Measurements from ENCODE around the gene CAMTA1. TPM values are rescaled to one million over a fixed set of nuclear protein-coding genes. Genes with fewer than 3 reads are reported as not detected.

The CAMTA1 gene
- total and polyA plus RNA-seq, 2 experiments from 2014 or later: 89.0 to 145 TPM

- Histone ChIP-seq H3K4me1 (ENCODE audit: insufficient read depth) (no peaks in the 10 kb centered on the region), H3K79me2 (no peaks in the 10 kb centered on the region), H3K27ac (no peak overlapping the region), H2AFZ (no peak overlapping the region), H3K4me2 (no peak overlapping the region), H3K4me3 (no peak overlapping the region), H3K27me3 (no peaks in the 10 kb centered on the region), H4K20me1 (ENCODE audit: insufficient read depth, poor library complexity, severe bottlenecking) (no peaks in the 10 kb centered on the region), H3K9me2 (replicated peaks; ENCODE audit: insufficient read depth) (no peaks in the 10 kb centered on the region), H3K36me3 (replicated peaks; ENCODE audit: insufficient read depth, low read depth) (no peaks in the 10 kb centered on the region), H3K9me3 (ENCODE audit: low read depth) (no peaks in the 10 kb centered on the region)
- no peak for DNase-seq (ENCODE audit: low spot score)
- WGBS (ENCODE audit: low lambda C conversion rate, missing lambda C conversion rate): 94% methylated on average over 9 of the region's 9 CpGs
- no peak for TF ChIP-seq EZH2 (IDR thresholded peaks at IDR 0.05; ENCODE audit: borderline replicate concordance)
- TF ChIP-seq EZH2phosphoT487 (IDR thresholded peaks at IDR 0.05; ENCODE audit: low read depth, severe bottlenecking, unreplicated experiment): no peak
- TF ChIP-seq, protein P1, sequence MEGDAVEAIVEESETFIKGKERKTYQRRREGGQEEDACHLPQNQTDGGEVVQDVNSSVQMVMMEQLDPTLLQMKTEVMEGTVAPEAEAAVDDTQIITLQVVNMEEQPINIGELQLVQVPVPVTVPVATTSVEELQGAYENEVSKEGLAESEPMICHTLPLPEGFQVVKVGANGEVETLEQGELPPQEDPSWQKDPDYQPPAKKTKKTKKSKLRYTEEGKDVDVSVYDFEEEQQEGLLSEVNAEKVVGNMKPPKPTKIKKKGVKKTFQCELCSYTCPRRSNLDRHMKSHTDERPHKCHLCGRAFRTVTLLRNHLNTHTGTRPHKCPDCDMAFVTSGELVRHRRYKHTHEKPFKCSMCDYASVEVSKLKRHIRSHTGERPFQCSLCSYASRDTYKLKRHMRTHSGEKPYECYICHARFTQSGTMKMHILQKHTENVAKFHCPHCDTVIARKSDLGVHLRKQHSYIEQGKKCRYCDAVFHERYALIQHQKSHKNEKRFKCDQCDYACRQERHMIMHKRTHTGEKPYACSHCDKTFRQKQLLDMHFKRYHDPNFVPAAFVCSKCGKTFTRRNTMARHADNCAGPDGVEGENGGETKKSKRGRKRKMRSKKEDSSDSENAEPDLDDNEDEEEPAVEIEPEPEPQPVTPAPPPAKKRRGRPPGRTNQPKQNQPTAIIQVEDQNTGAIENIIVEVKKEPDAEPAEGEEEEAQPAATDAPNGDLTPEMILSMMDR (IDR thresholded peaks at IDR 0.05; ENCODE audit: poor library complexity): no peak
Observed at GRCh38 chr1:6761196-6761737, 24.0 kb upstream of the CAMTA1 start.

DNA sequence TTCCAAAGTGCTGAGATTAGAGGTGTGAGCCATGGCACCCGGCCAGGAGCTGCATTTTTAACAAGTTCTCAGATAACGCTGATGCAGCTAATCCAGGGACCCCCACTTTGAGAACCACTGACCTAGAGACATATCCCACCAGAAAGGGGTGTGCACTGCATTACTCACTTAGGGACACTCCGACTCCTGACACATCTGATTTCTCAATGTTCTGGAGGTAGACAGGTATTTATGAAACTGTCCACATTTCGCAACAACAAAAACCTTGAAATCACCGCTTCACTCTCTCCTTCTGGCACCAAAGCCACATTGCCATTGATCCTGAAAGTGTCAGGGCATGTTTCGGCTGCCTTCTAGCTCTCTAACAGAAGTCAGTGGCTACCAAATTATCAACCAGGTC is 23.2 kb upstream of the CAMTA1 start:
- no peak overlapping the region for H3K4me3 ChIP-seq
- H3K36me3 ChIP-seq (replicated peaks; ENCODE audit: insufficient read depth, low read depth): no peaks in the 10 kb centered on the region
- H3K4me2 ChIP-seq: no peak overlapping the region
- no peak overlapping the region for H3K27ac ChIP-seq
- H4K20me1 ChIP-seq (ENCODE audit: insufficient read depth, poor library complexity, severe bottlenecking): no peaks in the 10 kb centered on the region
- H3K9me2 ChIP-seq (replicated peaks; ENCODE audit: insufficient read depth): no peaks in the 10 kb centered on the region
- H3K79me2 ChIP-seq: no peaks in the 10 kb centered on the region
- no peaks in the 10 kb centered on the region for H3K9me3 ChIP-seq (ENCODE audit: low read depth)
- no peaks in the 10 kb centered on the region for H3K4me1 ChIP-seq (ENCODE audit: insufficient read depth)
- H3K27me3 ChIP-seq: no peaks in the 10 kb centered on the region
- H2AFZ ChIP-seq: no peak overlapping the region
- WGBS (ENCODE audit: low lambda C conversion rate, missing lambda C conversion rate): 80% methylated on average over 6 of the region's 6 CpGs
- peak; percentile 15 for DNase-seq (ENCODE audit: low spot score)
- no peak for TF ChIP-seq EZH2phosphoT487 (IDR thresholded peaks at IDR 0.05; ENCODE audit: low read depth, severe bottlenecking, unreplicated experiment)
- no peak for TF ChIP-seq EZH2 (IDR thresholded peaks at IDR 0.05; ENCODE audit: borderline replicate concordance)
- TF ChIP-seq, protein P1 (IDR thresholded peaks at IDR 0.05; ENCODE audit: poor library complexity): no peak

DNA sequence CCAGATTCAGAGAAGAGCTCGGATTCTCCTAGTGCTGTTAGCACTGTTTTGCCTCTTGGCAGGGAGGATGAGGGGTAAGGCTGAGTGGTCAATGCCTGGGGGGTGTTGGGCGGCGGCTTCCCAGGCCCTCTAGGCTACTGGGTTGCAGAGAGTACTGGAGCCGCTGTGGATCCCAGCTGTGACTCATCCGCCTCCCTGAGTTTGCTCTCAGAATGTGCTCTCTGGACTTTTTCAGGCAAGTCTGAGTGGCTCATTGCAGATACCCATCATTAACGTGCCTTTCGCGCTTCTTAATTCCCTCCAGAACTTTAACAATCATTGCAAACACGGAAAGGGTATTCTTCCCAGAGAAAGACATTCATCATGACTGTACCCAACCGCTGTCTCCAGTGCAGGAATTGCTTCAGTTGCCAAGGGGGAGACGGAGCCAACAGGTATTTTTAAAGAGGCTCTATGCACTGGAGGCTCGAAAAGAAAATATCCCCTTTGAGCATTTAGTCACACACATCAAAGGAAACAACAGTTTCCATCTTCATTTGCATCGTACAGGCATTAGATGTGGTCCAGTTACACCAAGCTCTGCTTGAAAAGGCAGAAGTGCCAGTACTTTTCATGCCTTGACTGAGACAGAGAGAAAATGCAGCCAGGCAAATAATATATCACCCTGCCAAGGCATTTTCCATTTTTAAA is 14.4 kb upstream of the CAMTA1 start:
- no peak overlapping the region for H3K4me3 ChIP-seq
- DNase-seq (ENCODE audit: low spot score): peak; percentile 59
- H3K4me2 ChIP-seq: peak overlapping the region; percentile 49
- no peak overlapping the region for H3K27ac ChIP-seq
- TF ChIP-seq EZH2 (IDR thresholded peaks at IDR 0.05; ENCODE audit: borderline replicate concordance): no peak
- TF ChIP-seq, protein P1 (IDR thresholded peaks at IDR 0.05; ENCODE audit: poor library complexity): no peak
- TF ChIP-seq EZH2phosphoT487 (IDR thresholded peaks at IDR 0.05; ENCODE audit: low read depth, severe bottlenecking, unreplicated experiment): no peak
- 24% methylated on average over 13 of the region's 13 CpGs for WGBS (ENCODE audit: low lambda C conversion rate, missing lambda C conversion rate)
- no peaks in the 10 kb centered on the region for H3K9me2 ChIP-seq (replicated peaks; ENCODE audit: insufficient read depth)
- no peak overlapping the region for H2AFZ ChIP-seq
- H3K36me3 ChIP-seq (replicated peaks; ENCODE audit: insufficient read depth, low read depth): no peaks in the 10 kb centered on the region
- no peaks in the 10 kb centered on the region for H3K27me3 ChIP-seq
- H3K4me1 ChIP-seq (ENCODE audit: insufficient read depth): no peaks in the 10 kb centered on the region
- H4K20me1 ChIP-seq (ENCODE audit: insufficient read depth, poor library complexity, severe bottlenecking): no peaks in the 10 kb centered on the region
- no peaks in the 10 kb centered on the region for H3K79me2 ChIP-seq
- H3K9me3 ChIP-seq (ENCODE audit: low read depth): no peaks in the 10 kb centered on the region

Measured in hepatocyte (in vitro differentiated cells).